Measurements from ENCODE around the gene MAGEF1. TPM values are rescaled to one million over a fixed set of nuclear protein-coding genes. Genes with fewer than 3 reads are reported as not detected.
A peak's percentile ranks its signal among the peaks of the same experiment; 100 is the strongest.

Gene MAGEF1
- total RNA-seq, 3 donors from 2014 or later (not counting 1 experiment from before 2014, with no cell fraction given), result 8.1 to 12.6 (median 11.4) TPM

DNA sequence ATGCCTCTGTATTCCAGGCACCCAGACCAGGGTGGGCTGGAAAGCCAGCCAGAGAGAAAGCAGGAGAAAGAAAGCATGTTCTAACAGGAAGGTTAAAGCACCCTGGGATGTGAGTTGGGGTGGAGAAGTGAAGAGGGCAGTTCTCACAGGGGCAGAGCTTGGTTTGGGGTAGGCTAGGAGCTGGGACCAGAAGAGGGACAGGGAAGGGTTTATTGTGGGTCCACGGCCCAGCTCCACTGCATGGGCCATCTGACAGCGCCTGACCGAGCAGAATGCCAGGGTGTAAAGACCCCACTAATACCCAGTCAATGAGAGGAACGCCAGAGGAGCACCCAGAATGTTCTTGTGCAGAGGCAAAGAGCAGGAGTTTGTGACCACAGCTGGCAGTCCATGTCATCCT is 27.1 kb upstream of the MAGEF1 start:
- no peaks in the 10 kb centered on the region for H3K4me1 Mint-ChIP-seq
- H3K27ac ChIP-seq (ENCODE audit: low read length), result no peak overlapping the region
- H3K27ac Mint-ChIP-seq, result no peak overlapping the region
- no peaks in the 10 kb centered on the region for H3K36me3 ChIP-seq (ENCODE audit: control insufficient read depth, insufficient read depth, low read length)
- H3K36me3 Mint-ChIP-seq, result no peaks in the 10 kb centered on the region
- no peaks in the 10 kb centered on the region for H3K27me3 ChIP-seq (ENCODE audit: control insufficient read depth, insufficient read depth, low read length)
- H3K9me3 ChIP-seq (ENCODE audit: control insufficient read depth, insufficient read depth, low read length), result no peaks in the 10 kb centered on the region
- intact Hi-C loops (cut with micrococcal nuclease), result no loop called here
- 87% methylated on average over 4 of the region's 4 CpGs for WGBS (ENCODE audit: insufficient coverage)
- H3K27me3 Mint-ChIP-seq (ENCODE audit: low read depth in 2 of 2), result peaks cover 5 to 9% of the 10 kb centered on the region in 2 donors
- H3K4me3 Mint-ChIP-seq, result no peak overlapping the region
- ATAC-seq (no peak), DNase-seq (peak in 1 of 2 donors; percentile 10)
- no peaks in the 10 kb centered on the region for H3K9me3 Mint-ChIP-seq
- H3K4me1 ChIP-seq (ENCODE audit: control insufficient read depth, insufficient read depth, low read length), result no peaks in the 10 kb centered on the region
- no peak overlapping the region for H3K4me3 ChIP-seq (ENCODE audit: low read length)
- TF ChIP-seq, protein P1, sequence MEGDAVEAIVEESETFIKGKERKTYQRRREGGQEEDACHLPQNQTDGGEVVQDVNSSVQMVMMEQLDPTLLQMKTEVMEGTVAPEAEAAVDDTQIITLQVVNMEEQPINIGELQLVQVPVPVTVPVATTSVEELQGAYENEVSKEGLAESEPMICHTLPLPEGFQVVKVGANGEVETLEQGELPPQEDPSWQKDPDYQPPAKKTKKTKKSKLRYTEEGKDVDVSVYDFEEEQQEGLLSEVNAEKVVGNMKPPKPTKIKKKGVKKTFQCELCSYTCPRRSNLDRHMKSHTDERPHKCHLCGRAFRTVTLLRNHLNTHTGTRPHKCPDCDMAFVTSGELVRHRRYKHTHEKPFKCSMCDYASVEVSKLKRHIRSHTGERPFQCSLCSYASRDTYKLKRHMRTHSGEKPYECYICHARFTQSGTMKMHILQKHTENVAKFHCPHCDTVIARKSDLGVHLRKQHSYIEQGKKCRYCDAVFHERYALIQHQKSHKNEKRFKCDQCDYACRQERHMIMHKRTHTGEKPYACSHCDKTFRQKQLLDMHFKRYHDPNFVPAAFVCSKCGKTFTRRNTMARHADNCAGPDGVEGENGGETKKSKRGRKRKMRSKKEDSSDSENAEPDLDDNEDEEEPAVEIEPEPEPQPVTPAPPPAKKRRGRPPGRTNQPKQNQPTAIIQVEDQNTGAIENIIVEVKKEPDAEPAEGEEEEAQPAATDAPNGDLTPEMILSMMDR (IDR thresholded peaks at IDR 0.05), result no peak

DNA sequence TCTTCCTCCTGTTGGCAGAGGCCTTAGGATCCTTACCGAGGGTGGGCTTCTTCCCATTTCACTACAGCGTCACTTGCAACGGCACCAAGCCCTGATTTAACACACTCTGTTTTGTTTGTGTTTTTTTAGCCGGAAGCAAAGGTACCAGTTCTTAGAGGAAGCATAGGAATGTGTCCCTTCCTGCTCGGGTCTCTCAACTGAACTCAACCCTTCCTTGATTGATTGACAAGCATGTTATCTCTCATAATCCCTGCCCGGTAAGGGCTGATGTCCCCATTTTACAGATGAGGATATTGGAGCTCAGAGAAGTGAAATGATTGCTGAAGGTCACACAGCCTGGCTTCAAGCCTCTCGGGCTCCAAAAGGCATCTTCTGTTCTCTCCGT is 26.6 kb upstream of the MAGEF1 start:
- TF ChIP-seq, protein P1 (IDR thresholded peaks at IDR 0.05), result no peak
- WGBS (ENCODE audit: insufficient coverage), result 92% methylated on average over 8 of the region's 8 CpGs
- no peaks in the 10 kb centered on the region for H3K36me3 ChIP-seq (ENCODE audit: control insufficient read depth, insufficient read depth, low read length)
- Mint-ChIP-seq H3K36me3 (no peaks in the 10 kb centered on the region), H3K27ac (no peak overlapping the region), H3K27me3 (ENCODE audit: low read depth in 2 of 2) (peaks cover 10 to 12% of the 10 kb centered on the region in 2 donors), H3K4me1 (no peaks in the 10 kb centered on the region), H3K4me3 (no peak overlapping the region), H3K9me3 (no peaks in the 10 kb centered on the region)
- H3K4me1 ChIP-seq (ENCODE audit: control insufficient read depth, insufficient read depth, low read length), result no peaks in the 10 kb centered on the region
- no peak overlapping the region for H3K4me3 ChIP-seq (ENCODE audit: low read length)
- no peak for ATAC-seq
- no peaks in the 10 kb centered on the region for H3K9me3 ChIP-seq (ENCODE audit: control insufficient read depth, insufficient read depth, low read length)
- H3K27ac ChIP-seq (ENCODE audit: low read length), result no peak overlapping the region
- DNase-seq, result no peak
- intact Hi-C loops (cut with micrococcal nuclease), result no loop called here
- H3K27me3 ChIP-seq (ENCODE audit: control insufficient read depth, insufficient read depth, low read length), result no peaks in the 10 kb centered on the region

DNA sequence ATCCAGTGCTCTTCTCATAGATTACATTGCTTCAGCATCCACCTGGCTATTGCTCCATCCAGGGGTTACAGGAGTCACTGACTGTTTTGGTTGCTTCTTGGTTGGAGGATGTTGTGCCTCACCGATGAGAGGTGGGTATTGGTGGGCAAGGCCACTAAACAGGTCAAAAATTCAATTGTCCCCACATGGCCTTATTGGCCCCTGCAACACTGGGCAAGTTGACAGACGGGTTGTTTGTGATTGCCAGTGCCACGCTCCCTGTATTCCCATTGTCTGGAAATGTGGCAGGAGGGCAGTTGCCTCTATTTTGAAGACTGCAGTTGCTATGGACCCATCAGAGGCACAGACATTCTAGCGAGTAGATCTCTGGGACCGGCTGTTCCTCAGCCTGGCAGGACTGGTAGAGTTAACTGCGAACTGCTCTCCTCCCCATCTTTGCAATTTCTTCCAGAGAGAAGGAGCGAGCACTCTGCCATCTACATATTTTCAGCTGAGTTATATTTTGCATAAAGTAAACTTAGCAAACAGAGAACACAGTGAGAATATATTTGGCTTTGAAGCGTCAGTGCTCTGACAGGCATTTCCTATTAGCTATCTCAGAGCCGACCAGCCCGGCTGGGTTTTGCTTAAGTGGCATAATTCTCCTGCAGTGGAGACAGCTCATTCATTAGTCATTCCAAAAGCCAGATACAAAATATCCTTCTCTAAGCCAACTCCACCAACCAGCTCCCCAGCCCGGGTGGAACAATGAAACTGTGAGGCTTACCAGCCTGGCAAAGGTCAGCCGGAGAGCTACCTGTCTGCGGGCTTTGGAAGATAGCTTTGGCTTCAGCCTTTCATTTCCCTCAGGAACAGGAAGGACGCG is 26.0 kb upstream of the MAGEF1 start:
- Mint-ChIP-seq H3K4me3 (no peak overlapping the region), H3K9me3 (no peaks in the 10 kb centered on the region), H3K27me3 (ENCODE audit: low read depth in 2 of 2) (peaks cover 10 to 12% of the 10 kb centered on the region in 2 donors), H3K36me3 (no peaks in the 10 kb centered on the region), H3K4me1 (no peaks in the 10 kb centered on the region), H3K27ac (no peak overlapping the region)
- H3K4me1 ChIP-seq (ENCODE audit: control insufficient read depth, insufficient read depth, low read length), result no peaks in the 10 kb centered on the region
- TF ChIP-seq, protein P1 (IDR thresholded peaks at IDR 0.05), result no peak
- no peaks in the 10 kb centered on the region for H3K9me3 ChIP-seq (ENCODE audit: control insufficient read depth, insufficient read depth, low read length)
- no peak for ATAC-seq
- 80% methylated on average over 14 of the region's 15 CpGs for WGBS (ENCODE audit: insufficient coverage)
- intact Hi-C loops (cut with micrococcal nuclease), result no loop called here
- no peaks in the 10 kb centered on the region for H3K36me3 ChIP-seq (ENCODE audit: control insufficient read depth, insufficient read depth, low read length)
- H3K27me3 ChIP-seq (ENCODE audit: control insufficient read depth, insufficient read depth, low read length), result no peaks in the 10 kb centered on the region
- H3K27ac ChIP-seq (ENCODE audit: low read length), result no peak overlapping the region
- H3K4me3 ChIP-seq (ENCODE audit: low read length), result no peak overlapping the region
- DNase-seq, result peak in 1 of 2 donors; percentile 4
